ENCODE data around the gene GZMM.
"Not testable (repeated sequence)": the region's sequence is repeated elsewhere in the genome, so short reads cannot be mapped to it uniquely, and the experiment has no call there.

The GZMM gene

GRCh38 chr19:581399-582111 is 37.7 kb downstream of the GZMM start:
- ChIA-PET CTCF (interaction anchor here (1.4 kb wide), 1 partner anchor 71 kb away, joined by 3 read pairs; no protein-coding TSS in a partner anchor), POLR2A (no interaction called here)
- TF ChIP-seq, protein P1, sequence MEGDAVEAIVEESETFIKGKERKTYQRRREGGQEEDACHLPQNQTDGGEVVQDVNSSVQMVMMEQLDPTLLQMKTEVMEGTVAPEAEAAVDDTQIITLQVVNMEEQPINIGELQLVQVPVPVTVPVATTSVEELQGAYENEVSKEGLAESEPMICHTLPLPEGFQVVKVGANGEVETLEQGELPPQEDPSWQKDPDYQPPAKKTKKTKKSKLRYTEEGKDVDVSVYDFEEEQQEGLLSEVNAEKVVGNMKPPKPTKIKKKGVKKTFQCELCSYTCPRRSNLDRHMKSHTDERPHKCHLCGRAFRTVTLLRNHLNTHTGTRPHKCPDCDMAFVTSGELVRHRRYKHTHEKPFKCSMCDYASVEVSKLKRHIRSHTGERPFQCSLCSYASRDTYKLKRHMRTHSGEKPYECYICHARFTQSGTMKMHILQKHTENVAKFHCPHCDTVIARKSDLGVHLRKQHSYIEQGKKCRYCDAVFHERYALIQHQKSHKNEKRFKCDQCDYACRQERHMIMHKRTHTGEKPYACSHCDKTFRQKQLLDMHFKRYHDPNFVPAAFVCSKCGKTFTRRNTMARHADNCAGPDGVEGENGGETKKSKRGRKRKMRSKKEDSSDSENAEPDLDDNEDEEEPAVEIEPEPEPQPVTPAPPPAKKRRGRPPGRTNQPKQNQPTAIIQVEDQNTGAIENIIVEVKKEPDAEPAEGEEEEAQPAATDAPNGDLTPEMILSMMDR (IDR thresholded peaks at IDR 0.05; ENCODE audit: control extremely low read depth, extremely low read depth, low read depth, missing control alignments): no peak
- no peak for DNase-seq (ENCODE audit: extremely low spot score)

GRCh38 chr19:582497-583197 is 38.8 kb downstream of the GZMM start:
- no peak for DNase-seq (ENCODE audit: extremely low spot score)
- POLR2A ChIA-PET: no interaction called here
- TF ChIP-seq, protein P1 (IDR thresholded peaks at IDR 0.05; ENCODE audit: control extremely low read depth, extremely low read depth, low read depth, missing control alignments): no peak
- CTCF ChIA-PET: interaction anchor here (1.4 to 2.8 kb wide), 2 partner anchors 72 to 152 kb away, joined by 3 to 10 read pairs; no protein-coding TSS in a partner anchor

GRCh38 chr19:583198-583967 is 39.5 kb downstream of the GZMM start:
- CTCF ChIA-PET: interaction anchor here (1.1 to 3.2 kb wide), 8 partner anchors 9 to 154 kb away, joined by 3 to 12 read pairs (median 6); no protein-coding TSS in a partner anchor
- TF ChIP-seq, protein P1 (IDR thresholded peaks at IDR 0.05; ENCODE audit: control extremely low read depth, extremely low read depth, low read depth, missing control alignments): no peak
- POLR2A ChIA-PET: no interaction called here
- DNase-seq (ENCODE audit: extremely low spot score): no peak

GRCh38 chr19:583968-584239 is 40.1 kb downstream of the GZMM start:
- TF ChIP-seq, protein P1 (IDR thresholded peaks at IDR 0.05; ENCODE audit: control extremely low read depth, extremely low read depth, low read depth, missing control alignments): no peak
- POLR2A ChIA-PET: no interaction called here

DNA sequence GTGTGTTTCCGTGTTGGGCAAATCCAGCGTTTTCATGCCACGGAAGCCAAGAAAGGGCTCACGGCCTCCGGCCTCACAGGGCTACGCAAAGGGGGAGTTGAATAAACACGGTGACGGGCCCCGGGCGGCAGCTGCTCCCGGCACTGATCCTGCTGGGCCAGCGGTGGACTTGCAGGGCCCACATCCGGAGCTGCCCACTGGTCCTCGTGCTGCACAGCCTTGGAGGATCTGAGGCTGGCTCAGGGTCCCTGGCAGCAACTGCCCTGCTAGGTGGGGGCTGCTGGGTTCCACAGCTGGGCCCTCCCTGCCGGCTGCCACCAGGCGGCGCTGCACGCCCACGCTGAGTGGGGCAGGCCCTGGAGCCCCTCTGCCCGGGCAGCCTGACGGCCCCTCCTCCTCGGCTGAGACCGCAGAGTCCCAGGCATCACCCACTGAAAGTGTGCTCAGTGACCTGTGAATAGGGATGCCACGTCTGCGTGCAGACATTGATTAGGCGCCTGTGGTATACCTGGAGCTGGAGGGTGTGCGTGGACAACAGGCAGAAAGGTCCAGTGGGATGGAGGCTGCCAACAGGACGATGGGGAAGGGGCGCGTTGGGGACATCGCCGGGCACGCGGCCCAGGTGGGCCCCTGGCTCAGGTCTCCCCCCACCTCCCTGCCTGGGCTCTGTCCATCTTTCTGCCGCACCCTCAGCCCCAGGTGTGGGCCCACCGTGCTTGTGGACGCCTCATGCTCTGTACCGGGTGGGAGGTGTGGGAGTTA is 40.6 kb downstream of the GZMM start:
- TF ChIP-seq, protein P1 (IDR thresholded peaks at IDR 0.05; ENCODE audit: control extremely low read depth, extremely low read depth, low read depth, missing control alignments): peak; percentile 89
- ChIA-PET CTCF (interaction anchor here (0.9 to 3.2 kb wide), 12 partner anchors 8 to 168 kb away, joined by 3 to 12 read pairs (median 4); no protein-coding TSS in a partner anchor), POLR2A (no interaction called here)
- DNase-seq (ENCODE audit: extremely low spot score): peak; percentile 81

More at GRCh38 chr19:583968-584239, 40.1 kb downstream of the GZMM start:
- CTCF ChIA-PET: interaction anchor here (0.9 to 3.2 kb wide), 11 partner anchors 9 to 169 kb away, joined by 3 to 12 read pairs (median 4); no protein-coding TSS in a partner anchor
- no peak for DNase-seq (ENCODE audit: extremely low spot score)

- POLR2A ChIA-PET; DNase-seq (ENCODE audit: extremely low spot score): not testable (repeated sequence)
- CTCF ChIA-PET: interaction anchor here (1.2 to 3.2 kb wide), 9 partner anchors 7 to 168 kb away, joined by 3 to 12 read pairs (median 4); no protein-coding TSS in a partner anchor
These were observed 41.3 kb downstream of the GZMM start for GRCh38 chr19:585146-585545.
